ENCODE results near the gene TSC22D3.

The TSC22D3 gene

DNA sequence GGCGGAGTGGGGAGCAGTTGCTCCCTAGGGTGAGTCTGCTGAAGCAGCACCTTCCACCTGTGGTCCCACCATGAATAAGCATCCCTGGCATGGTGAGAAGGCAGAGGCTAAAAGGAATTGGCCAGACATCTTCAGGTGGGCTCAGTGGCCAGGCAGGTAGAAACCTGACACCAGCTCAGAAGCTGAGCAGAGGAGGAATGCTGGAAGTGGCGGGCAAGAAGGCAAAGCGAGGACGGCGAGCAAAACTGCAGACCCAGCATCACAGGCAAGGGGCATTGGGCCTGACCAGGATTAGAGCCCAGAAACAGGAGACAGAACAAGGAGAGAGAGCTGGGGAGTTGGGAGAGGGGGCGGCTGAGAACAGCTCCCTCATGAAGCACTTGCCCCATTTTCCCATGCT is 25.3 kb downstream of the TSC22D3 start:
- no peak for FAIRE-seq
- TF ChIP-seq POLR2A (IDR thresholded peaks at IDR 0.05; ENCODE audit: low read depth, low read length): no peak
- DNase-seq (ENCODE audit: insufficient read length, low spot score): no peak

- TF ChIP-seq POLR2A (IDR thresholded peaks at IDR 0.05; ENCODE audit: low read depth, low read length): no peak
- FAIRE-seq: no peak
- DNase-seq (ENCODE audit: insufficient read length, low spot score): no peak
Observed at GRCh38 chrX:107748506-107748905, 27.1 kb downstream of the TSC22D3 start.

DNA sequence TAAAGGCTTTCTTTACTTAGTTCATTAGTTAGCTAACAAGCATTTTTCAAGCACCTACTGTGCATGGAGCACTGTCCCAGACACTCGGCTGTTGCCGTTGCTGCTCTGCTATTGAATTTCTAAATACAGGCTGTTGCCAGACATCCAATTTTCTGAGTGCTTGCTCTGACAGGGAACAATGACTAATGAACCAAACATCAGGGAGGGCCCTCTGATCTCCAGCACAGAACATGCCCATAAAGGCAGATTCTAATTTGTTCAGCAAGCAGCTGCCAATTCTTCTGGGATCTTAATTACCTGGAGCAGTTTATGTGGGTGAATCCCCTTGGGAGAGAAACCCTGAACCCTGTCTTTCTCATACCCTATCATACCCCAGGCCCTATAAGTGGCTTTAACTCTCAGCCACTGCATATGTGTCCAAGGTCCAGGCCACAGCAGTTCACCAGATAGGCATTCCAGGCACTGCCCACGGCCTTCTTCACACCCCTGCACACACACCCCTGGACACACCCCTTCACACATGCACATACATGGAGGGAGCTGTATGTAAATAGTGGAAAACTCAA is 27.9 kb downstream of the TSC22D3 start:
- DNase-seq (ENCODE audit: insufficient read length, low spot score) (peak; percentile 38), FAIRE-seq (no peak)
- no peak for TF ChIP-seq POLR2A (IDR thresholded peaks at IDR 0.05; ENCODE audit: low read depth, low read length)

- TF ChIP-seq POLR2A (IDR thresholded peaks at IDR 0.05; ENCODE audit: low read depth, low read length): no peak
- no peak for FAIRE-seq
- DNase-seq (ENCODE audit: insufficient read length, low spot score): no peak
Observed at GRCh38 chrX:107744868-107745267, 30.7 kb downstream of the TSC22D3 start.

DNA sequence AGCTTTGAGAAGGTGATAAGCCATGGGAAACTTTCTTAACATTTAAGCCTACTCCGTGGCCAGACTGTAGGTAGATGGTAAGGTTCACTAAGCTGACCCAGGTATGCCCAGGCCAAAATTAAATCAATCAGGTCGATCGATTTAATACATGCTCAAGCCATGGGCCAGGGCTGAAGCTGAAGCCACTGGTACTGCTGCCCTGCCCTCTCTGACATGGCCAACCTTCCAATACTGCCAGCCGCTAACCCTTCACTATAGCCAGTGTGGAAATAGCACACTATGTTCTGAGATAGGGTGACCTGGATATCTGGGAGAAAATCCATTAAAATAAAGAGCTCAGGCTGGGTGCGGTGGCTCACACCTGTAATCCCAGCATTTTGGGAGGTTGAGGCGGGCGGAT is 31.6 kb downstream of the TSC22D3 start:
- no peak for TF ChIP-seq POLR2A (IDR thresholded peaks at IDR 0.05; ENCODE audit: low read depth, low read length)
- DNase-seq (ENCODE audit: insufficient read length, low spot score) (no peak), FAIRE-seq (no peak)

DNA sequence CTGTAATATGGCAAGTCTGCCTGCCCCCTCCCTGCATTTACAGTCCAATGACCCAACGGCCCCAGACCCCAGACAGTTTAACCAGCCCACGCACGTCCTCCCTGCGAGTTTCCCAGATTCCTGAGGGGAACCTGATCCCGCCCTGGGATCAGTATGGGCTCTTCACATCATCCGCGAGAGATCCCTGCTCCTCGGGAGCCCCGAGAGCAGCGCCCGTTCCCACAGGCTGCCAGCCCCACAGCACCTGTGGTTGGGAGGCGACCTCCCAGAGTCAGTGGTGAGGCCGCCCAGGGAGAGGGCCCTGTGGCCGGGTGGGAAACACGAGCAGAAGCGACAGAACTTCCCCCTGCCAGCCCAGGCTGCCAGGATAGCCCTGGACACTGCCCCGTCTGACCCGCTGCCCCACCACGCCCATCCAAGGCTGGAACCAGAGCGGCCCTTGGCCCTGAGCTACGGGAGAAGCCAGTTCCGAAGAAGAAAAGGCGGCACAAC is 32.8 kb downstream of the TSC22D3 start:
- DNase-seq (ENCODE audit: insufficient read length, low spot score) (no peak), FAIRE-seq (no peak)
- TF ChIP-seq POLR2A (IDR thresholded peaks at IDR 0.05; ENCODE audit: low read depth, low read length): no peak

- no peak for TF ChIP-seq POLR2A (IDR thresholded peaks at IDR 0.05; ENCODE audit: low read depth, low read length)
- FAIRE-seq (no peak), DNase-seq (ENCODE audit: insufficient read length, low spot score) (no peak)
Observed at GRCh38 chrX:107741404-107741790, 34.2 kb downstream of the TSC22D3 start.

- no peak for FAIRE-seq
- TF ChIP-seq POLR2A (IDR thresholded peaks at IDR 0.05; ENCODE audit: low read depth, low read length): no peak
- no peak for DNase-seq (ENCODE audit: insufficient read length, low spot score)
Observed at GRCh38 chrX:107739541-107739940, 36.0 kb downstream of the TSC22D3 start.

GRCh38 chrX:107738768-107739167 is 36.8 kb downstream of the TSC22D3 start:
- no peak for FAIRE-seq
- no peak for DNase-seq (ENCODE audit: insufficient read length, low spot score)
- no peak for TF ChIP-seq POLR2A (IDR thresholded peaks at IDR 0.05; ENCODE audit: low read depth, low read length)

DNA sequence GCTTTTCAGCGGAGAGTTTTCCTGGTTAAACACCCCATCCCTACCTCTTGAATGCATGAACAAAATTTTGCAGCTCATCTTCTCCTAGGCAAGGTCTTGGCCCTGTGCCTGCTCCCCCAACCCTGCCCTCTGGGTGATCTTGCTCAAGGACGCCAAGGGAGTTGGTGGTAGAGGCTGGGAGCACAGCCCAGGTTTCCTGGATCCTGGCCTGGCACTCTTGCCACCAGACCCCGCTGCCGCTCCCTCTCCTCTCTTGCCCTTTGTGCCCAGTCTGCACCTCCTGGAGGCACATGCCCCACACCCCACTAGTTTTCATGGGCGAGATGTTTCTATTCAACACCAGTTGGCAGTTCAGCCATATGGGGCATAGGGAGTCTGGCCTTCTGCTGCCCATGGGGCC is 37.3 kb downstream of the TSC22D3 start:
- no peak for FAIRE-seq
- TF ChIP-seq POLR2A (IDR thresholded peaks at IDR 0.05; ENCODE audit: low read depth, low read length): no peak
- no peak for DNase-seq (ENCODE audit: insufficient read length, low spot score)

GRCh38 chrX:107736781-107737531 is 38.6 kb downstream of the TSC22D3 start:
- FAIRE-seq: no peak

DNA sequence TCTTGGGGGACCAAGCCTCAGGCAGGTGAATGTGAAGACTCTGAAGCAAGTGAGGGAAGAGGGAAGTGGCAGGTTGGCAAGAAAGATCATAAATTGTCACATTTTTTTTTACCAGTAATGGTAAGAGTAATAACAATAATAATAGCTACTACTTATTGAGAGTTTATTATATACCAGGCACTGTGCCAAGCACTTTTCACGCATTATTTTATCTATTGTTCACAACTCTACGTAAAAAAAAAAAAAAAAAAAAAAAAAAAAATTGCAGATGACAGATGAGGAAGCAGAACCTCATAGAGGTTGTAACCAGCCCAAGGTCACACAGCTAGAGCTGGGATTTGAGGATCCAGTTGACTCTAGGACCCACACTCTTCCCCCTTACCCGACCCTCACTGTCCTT is 40.9 kb downstream of the TSC22D3 start:
- no peak for FAIRE-seq
- no peak for DNase-seq (ENCODE audit: insufficient read length, low spot score)
- no peak for TF ChIP-seq POLR2A (IDR thresholded peaks at IDR 0.05; ENCODE audit: low read depth, low read length)

More at GRCh38 chrX:107736781-107737531, 38.6 kb downstream of the TSC22D3 start:
- DNase-seq (ENCODE audit: insufficient read length, low spot score): no peak
- TF ChIP-seq POLR2A (IDR thresholded peaks at IDR 0.05; ENCODE audit: low read depth, low read length): no peak

GRCh38 chrX:107733686-107734085 is 41.9 kb downstream of the TSC22D3 start:
- FAIRE-seq: no peak
- DNase-seq (ENCODE audit: insufficient read length, low spot score): no peak
- no peak for TF ChIP-seq POLR2A (IDR thresholded peaks at IDR 0.05; ENCODE audit: low read depth, low read length)

DNA sequence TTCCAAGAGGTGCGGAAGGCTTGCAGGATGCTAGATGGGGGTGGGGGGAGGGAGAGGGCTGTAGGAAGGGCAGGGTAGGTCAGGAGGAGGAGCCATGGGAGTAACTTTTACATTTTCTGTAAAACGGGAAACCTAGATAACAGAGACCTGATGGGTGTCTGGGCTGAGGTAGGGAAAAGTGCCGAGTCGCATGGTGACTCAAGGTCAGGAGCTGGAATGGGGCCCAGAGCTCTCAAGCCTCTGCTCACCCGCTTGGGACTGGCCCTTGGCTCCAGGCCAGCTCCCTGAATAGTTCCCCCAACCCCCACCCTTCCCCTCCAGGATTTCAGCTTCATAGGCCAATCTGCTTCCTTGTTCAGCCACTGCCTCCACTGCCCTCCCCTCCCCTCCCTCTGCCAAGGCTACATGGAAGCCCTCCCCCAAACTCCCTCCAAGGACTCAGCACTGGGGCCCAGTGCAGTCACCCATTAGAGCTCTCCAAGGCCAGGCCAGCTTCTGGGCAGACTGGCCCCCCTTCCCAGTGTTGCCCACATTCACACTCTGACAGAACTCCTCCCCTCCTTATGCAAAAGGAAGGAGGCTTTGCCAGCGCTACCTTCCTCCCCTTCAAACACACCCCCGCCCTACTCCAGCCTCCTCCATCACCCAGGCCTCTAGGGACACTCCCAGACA is 43.6 kb downstream of the TSC22D3 start:
- peak; percentile 65 for FAIRE-seq
- TF ChIP-seq POLR2A (IDR thresholded peaks at IDR 0.05; ENCODE audit: low read depth, low read length): no peak
- DNase-seq (ENCODE audit: insufficient read length, low spot score): peak; percentile 59

Measured in H54 (cell line).